Stimulated activated CD4-positive, alpha-beta T cell treated with anti-CD3 and anti-CD28 coated beads, Interleukin-1b, Interleukin-23, amount 100 ng/mL, for 1 hour (primary cell): Measurements from ENCODE around the gene SLF2.

Source experiments
- DNase-seq, 2 donors: peaks; one replicate each; pipeline ENCODE4 v3.0.0-alpha.2; 2020; ENCODE audit warnings: low read depth in 2 of 2

The SLF2 gene, protein sequence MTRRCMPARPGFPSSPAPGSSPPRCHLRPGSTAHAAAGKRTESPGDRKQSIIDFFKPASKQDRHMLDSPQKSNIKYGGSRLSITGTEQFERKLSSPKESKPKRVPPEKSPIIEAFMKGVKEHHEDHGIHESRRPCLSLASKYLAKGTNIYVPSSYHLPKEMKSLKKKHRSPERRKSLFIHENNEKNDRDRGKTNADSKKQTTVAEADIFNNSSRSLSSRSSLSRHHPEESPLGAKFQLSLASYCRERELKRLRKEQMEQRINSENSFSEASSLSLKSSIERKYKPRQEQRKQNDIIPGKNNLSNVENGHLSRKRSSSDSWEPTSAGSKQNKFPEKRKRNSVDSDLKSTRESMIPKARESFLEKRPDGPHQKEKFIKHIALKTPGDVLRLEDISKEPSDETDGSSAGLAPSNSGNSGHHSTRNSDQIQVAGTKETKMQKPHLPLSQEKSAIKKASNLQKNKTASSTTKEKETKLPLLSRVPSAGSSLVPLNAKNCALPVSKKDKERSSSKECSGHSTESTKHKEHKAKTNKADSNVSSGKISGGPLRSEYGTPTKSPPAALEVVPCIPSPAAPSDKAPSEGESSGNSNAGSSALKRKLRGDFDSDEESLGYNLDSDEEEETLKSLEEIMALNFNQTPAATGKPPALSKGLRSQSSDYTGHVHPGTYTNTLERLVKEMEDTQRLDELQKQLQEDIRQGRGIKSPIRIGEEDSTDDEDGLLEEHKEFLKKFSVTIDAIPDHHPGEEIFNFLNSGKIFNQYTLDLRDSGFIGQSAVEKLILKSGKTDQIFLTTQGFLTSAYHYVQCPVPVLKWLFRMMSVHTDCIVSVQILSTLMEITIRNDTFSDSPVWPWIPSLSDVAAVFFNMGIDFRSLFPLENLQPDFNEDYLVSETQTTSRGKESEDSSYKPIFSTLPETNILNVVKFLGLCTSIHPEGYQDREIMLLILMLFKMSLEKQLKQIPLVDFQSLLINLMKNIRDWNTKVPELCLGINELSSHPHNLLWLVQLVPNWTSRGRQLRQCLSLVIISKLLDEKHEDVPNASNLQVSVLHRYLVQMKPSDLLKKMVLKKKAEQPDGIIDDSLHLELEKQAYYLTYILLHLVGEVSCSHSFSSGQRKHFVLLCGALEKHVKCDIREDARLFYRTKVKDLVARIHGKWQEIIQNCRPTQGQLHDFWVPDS

DNA sequence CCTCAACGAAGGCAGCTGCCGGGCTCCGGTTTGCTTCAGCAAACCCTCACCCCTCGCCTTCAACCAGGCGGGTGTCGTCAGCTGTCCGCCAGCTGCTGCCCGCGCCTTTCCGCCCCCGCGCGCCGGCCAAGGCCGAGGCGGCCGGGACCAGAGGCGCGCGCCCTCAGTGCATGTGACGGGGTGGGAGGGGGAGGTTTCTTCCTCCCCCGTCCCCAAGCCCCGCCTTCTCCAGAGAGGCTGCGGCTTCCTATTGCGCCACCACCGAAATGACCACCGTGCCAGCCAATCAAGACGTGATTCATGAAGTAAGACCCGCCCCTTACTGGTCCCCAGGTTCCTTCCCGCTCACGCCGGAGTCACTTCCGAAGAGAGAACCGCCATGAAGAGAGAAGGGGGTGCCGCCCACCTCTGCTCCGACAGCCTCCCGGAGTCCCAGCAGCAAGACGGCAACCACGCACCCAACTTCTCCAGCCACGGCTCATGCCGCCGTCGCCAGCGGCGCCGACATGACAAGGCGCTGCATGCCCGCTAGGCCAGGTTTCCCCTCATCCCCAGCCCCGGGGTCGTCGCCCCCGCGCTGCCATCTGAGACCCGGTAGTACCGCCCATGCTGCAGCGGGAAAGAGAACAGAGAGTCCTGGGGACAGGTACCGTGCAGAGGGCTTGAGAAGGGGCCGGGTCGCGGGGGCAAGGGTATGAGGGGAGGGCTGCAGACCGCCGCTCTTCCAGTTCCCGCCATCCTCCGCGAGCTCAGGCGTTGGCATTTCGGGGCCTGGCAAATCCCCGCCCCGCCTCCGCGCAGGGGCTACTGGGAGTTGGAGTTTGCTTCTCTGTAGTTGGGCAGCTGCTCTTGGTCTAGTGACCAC lies at the start of gene SLF2:
SLF2 (plus strand) TSS at position 359 of the 865 bp plus-strand sequence; CDS start at position 507, 148 bp downstream.
- peak; percentile 78 for DNase-seq

DNA sequence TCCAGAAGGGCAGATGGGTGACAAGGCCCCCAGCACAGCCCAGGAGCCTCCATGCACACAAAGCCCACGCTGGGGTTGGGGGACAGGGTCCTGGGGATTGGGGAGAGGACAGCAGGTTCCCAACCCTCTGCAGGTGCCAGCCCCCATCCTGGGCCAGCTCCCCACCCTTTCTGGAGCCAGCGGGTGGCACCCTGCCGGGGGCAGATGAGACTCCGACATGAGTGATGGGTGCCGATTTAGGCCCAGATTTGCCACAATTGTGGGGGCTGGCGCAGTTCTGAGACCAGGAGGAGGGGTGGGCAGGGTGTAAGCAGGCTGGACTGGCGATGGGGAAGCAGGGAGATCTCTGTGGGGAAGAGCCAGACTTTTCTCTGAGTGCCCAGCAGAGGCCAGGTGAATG lies 49.3 kb upstream of the SLF2 start:
- no peak for DNase-seq

GRCh38 chr10:100864036-100864885 lies 48.5 kb upstream of the SLF2 start:
- no peak for DNase-seq

DNA sequence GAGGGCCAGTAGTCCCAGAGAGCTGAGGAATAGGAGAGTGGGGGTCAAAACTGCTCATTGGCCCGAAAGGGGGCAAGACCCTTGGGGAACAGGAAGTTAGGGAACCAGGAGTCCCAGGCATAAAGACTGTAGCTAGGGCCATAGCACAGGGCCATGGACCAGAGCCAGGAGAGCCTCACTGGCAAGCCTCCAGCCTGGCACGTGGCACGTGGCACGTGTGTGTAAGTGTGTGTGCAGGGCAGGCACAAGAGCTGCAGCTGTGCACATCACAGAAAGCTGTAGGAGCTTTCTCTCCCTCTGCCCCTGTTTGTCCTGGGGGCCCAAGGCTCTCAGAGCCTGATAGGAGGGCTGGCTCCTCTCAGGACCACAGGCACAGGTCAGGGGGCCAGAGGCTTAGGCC lies 47.8 kb upstream of the SLF2 start:
- no peak for DNase-seq

DNA sequence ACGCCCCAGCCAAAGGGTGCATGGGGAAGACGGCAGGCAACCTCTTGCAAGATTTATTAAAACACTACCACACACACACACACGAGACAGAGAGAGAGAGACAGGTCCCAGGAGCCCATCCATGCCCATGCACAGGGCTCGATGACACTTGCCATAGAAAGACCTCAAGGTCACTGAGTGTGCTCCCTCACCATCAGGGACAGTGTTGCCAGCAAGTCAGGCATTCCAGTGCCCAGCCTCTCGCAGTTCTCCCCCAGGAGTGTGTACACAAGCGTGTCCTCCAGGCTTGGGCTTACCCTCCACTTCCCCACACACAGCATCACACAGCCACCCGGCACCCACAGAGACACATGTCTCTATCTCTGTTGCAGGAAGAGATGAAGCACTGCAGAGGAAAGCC lies 46.8 kb upstream of the SLF2 start:
- no peak for DNase-seq

- DNase-seq = no peak
Observed at GRCh38 chr10:100866575-100867098, 46.1 kb upstream of the SLF2 start.

GRCh38 chr10:100867261-100867963 lies 45.4 kb upstream of the SLF2 start:
- no peak for DNase-seq

DNA sequence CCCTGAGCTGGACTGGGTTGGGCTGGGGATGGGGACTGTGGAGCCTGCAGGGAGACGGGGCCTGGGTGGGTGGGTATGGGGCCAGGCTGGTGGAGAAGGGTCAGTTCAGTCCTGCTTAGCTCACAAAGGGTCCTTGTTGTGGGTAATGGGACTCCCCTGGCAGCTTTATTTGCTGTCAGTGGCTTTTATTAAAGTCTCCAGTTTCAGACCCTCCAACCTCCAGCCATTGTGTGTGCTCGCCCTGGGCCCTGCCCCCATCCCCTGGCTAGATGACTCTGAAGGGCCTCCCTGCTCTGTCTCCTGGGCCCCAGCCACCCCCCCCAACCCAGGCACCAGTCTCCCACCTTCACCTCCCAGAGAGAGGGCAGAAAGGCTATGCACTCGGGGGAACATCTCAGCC lies 44.4 kb upstream of the SLF2 start:
- DNase-seq = no peak

- DNase-seq = no peak
Observed at GRCh38 chr10:100869399-100869798, 43.4 kb upstream of the SLF2 start.

- DNase-seq = peak in 1 of 2 donors; percentile 24
Observed at GRCh38 chr10:100872034-100872791, 40.5 kb upstream of the SLF2 start.

DNA sequence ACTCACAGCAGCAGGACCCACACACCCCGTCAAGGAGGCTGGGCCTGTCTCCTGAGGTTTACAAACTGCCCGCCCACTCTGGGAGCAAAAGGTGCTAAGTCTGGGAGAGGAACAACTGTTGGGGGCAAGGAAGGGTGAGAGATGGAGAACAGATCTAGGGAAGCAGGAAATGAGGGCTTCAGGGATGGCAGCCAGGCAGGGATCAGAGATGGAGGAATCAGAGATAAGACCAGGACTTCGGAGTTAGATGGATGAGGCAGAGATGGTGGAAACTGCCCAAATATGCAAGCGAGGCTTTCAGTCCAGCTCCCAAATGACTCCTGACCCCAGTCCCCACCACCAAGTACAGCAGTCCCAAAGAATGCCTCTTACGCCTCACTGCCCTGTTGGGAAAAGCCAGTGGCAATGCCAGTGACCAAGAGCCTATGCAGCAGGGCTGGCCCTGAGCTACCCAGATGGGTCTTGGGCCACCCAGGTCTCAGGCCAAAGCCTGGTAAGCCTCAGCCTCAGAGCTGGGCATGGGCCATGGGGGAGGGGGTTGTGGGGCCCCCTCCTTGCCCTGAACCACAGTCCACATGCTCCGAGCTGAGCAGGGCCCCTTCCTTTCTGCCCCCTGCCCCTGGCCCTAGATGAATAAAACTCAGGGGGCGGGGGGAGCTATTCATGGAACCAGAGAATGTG lies 39.5 kb upstream of the SLF2 start:
- DNase-seq = no peak

- no peak for DNase-seq
Observed at GRCh38 chr10:100873827-100874326, 38.9 kb upstream of the SLF2 start.

DNA sequence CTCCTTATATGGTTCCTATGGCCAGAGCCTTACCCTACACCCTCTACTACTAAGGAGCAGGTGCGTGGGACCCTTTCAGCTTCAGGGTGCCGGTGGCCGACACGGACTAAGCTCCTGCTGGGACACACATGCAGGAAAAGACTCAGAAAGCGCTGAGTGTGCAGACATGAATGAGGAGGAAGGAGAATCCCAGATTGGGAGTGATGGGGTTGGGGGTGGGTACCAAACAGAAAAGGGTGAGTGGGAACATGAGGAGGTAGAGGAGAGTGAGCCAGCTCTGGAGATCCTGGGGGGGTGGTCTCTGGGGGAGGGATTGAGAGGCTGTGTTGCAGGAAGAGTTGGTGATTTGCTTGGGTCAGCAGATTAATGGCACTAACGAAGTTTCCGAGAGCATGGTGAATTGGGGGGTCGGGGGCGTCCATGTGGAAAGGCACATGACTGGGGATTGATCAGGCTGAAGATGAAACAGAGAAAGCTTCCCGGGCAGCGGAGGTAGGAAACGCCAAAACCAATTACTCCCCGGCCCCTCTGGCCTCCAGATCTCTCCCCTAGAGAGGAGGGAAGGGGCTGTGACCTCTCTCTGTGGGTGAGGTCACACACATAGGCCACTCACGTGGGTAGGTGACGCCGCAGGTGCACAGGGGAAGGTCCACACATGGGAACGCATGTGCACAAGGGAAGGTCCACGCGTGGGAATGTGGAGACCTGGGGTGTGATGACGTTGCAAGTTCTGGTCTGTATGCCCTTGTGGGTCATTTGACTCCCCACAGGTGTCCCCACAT lies 37.9 kb upstream of the SLF2 start:
- no peak for DNase-seq

DNA sequence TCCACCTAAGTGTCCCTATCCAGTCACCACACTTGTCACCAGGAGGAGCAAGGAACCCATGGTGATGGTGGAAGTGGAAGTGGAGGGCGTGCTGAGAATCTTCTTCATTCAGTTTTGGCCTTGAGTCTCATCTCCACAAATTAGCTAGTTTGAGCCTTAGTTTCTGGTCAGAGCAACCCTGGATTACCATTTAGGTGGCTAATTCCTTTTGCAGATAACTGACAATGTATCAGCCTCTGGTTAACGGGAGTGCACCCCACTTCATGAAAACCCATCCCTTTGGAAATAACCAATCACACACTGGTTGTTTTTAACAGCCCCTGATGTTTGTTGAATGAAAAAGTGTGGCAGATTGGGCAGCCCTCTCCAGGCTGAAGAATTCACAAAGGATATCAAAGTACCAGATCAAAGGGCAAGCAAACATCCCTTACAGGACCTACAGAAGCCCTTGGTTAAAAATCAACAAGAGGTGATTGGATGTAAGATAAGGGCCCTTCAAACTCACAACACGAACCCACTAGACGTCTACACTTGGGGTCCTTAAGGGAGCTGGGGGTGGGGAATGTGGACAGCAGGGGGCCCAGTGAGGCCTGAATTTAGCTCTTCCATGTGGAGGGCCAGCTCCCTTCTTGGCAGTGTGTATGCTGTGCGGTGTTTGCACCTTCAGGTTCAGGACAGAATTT lies 37.1 kb upstream of the SLF2 start:
- DNase-seq = no peak

GRCh38 chr10:100876585-100877460 lies 35.9 kb upstream of the SLF2 start:
- no peak for DNase-seq

DNA sequence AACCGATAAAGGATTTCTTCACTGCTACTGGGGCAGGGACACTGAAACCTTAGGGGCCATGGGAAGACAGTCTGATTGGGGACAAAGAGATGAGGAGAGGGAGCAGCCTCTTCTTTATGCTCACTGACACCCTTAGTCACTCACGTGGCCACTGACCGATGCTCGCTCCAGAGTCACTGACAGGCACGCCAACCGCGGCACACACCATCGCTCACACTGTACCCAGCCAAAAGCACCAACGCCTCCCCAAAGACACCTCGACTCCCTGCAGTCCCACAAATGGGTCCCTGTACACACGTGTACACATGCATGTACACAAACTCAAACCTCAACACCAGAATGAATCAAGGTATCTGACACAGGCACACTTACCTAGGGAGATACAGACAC lies 35.3 kb upstream of the SLF2 start:
- no peak for DNase-seq
